GM19238 (cell line): Measurements from ENCODE around the gene RGPD5.
"Not testable (repeated sequence)": the region's sequence is repeated elsewhere in the genome, so short reads cannot be mapped to it uniquely, and the experiment has no call there.

Experiments used
- DNase-seq: peaks from one replicate; pipeline ENCODE4 v3.0.0; 2011; ENCODE audit warnings: low spot score; ENCODE audit not compliant: insufficient read length

Gene RGPD5

DNA sequence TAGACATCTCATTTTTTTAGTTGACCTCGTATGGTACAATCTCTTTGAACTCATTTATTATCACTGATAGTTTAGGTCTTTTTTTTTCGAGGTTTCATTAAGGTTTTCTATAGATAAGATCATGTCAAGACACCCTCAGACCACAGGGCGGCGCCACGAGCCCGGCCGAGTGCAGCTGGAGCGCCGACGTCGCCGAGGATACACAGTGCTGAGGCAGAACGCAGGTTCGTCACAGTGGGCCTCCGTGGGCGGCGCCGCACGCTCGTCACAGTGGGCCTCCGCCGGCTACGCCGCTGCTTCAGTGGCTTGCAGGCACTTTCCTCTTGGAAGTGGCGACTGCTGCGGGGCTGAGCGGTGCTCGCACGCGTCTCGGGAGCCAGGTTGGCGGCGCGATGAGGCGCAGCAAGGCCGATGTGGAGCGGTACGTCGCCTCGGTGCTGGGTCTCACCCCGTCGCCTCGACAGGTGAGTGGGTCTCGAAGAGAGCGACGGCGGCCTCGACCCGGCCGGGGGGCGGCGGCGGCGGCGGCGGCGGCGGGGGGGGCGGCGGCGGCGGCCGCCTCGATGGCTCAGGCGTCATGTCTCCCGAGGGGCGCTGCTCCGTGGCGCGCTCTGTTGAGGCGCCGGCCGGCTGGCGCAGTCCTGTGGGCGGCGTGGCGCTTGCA, at the start of gene RGPD5:
RGPD5 (plus strand) TSS at position 232 of the 664 bp plus-strand sequence; CDS start at position 393, 161 bp downstream.
- DNase-seq: not testable (repeated sequence)

DNA sequence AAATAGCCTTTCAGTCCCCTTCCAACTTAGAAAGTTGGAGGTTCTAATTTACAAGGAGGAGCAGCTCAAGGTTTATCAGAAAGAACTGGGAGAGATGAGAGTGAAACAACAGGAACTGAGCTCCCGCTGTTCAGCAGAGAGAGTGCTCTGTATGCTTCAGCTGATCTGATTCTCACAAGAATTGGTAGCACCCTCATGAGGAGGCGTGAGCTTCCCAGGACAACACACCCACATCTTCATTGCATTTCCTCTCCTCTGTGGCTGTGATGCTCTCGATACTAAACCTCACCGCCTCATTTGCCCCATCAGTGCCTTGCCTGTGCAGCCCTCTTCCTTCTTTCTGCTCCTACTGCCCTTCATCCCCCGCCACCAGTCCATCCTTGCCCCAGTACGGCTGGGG, 42.5 kb upstream of the RGPD5 start:
- not testable (repeated sequence) for DNase-seq

DNA sequence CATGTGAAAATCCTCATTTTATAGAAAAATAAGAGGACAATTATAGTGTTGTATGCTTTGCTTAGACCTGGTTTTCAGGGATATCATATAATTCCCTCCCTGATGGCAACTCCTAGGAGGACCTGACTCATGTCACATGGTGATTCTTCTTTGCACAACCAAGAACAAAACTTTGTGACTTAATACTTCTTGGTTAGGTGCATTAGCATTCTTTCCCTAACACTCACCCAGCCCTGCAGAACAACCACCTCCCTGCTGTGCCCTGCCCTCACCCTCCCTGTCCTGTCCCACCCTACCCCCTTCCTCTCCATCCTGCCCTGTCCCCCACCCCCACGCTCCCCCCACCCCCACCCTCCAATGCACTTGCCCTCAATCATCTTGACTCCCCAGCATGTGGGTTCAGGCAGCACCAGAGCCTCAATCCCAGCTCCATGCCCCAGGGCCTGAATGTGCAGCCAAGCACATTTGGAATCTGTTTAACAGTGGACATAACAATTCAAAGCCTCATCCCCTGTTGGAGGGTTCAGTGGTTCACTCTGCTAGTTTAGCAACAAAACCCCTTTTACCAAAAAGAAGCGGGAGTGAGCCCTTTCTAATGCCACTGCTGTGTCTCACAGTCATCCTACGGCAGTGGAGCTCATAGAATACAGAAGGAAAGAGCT, 36.8 kb upstream of the RGPD5 start:
- not testable (repeated sequence) for DNase-seq

DNA sequence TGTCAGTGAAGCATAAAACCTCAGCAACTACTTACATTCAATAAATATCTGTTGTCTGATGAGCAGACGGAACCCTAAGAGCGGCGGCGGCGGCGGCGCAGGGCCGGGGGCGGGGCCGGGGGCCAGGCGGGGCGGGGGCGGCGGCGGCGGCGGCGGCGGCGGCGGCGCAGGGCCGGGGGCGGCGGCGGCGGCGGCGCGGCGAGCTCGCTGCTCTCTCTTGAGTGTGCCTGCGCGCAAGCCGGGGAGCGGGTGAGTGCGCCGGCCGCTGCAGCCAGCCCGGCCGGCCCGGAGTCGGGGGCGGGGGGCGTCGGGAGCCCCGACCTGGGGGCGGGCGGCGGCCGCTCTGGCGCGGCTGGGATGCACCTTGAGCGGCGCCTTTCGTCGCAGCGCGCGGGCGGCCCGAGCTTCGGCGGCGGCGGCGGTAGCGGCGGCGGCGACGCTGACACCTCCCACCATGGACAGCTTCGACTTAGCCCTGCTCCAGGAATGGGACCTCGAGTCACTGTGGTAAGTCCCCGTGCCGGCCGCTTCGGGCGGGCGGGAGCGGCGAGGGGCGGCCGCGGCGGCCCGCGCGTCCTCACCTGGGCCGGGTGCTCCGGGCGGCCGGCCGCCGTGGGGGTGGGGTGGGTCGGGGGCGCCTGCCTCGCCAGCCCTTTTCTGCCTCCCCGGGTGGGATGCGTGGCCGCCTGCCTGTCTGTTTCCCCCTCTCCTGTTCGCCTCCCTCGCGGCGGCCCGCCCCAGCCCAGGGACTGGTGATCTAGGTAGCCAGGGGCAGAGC, 33.7 kb upstream of the RGPD5 start:
- not testable (repeated sequence) for DNase-seq

DNA sequence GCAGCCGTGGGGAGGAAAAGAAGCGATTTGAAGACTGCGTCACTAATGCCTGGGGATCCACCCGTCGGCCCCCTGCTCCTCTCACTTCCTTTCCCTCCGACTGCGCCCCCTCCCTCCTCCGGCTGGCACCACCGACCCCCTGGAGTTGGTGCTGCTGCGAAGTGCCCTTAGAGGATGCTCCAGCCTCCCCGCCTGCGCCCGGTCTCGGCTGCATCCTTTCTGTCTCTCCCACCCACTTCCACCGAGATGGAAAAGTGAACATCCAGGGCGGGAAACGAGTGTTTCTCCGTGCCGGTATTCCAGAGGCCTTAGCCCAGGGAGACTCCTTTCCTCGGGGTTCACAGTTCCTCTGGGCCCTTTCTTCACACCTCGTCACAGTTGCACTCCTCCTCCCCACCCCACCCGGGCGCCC, 33.1 kb upstream of the RGPD5 start:
- not testable (repeated sequence) for DNase-seq

DNA sequence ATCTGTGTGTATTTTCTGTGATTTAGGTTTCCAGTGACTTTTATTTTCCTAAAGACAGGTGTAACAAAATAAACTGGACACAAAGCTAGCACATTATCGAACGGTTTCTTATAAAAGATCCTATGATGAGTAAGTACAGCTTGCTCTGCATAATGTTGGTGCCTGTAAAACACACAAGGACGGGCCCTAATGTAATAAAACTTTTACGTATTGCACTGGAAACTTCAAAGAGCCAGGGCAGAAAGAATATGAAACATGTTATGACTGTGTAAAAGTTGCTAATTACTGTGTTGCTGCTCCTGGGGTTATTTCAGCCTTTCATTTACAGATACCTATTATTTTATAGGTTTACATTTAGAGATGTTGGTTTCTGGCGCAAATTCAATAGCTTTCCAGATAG, 32.1 kb upstream of the RGPD5 start:
- not testable (repeated sequence) for DNase-seq

DNA sequence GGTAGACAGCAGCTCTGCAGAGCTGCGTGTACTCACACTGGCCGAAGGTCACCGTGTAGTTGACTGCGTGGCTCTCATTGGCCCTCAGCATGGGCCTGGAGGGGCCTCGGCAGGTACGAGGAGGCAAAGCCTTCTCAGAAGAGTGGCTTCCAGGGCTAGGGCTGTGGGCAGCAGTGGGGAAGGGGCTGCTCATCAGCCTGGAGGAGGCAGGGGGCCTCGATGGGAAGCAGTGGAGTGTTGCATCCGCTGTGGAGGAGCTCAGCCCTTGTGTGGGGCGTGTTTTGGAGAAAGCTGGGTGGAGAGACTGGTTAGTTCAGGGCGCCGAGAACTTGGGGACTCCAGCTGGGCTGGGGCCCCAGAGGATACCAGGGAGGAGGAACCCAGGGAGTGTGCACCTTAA, 28.0 kb upstream of the RGPD5 start:
- DNase-seq: not testable (repeated sequence)

DNA sequence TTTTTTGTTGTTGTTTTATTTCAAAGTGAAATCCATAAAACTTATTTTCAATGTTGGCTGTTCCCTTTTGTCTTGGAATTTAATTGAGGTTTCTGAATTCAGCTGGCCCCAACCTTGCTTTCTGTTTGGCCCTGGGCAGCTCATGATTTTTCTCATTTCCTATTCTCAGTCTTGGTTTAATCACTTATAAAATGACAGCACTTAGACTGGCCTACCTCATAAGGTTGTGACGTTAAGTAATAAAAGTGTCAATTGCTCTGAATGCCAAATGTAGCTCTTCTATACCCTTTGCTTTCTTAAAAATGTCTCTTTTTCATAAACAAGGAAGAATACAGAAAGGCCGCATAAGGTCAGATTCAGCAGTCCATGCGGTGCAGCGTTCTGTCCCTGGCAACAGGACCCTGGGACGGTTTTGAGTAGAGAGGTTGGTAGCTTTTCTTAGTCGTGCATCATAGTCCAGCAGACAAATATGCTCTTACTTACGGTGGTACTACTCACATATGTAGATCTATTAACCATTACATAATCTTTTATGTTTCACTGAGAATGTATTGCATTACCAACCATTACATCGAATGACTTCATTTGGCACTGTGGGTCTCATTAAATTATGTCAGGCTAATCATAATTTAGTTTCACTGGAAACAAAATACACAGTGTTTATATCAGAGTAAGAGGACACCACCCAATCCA, 27.1 kb upstream of the RGPD5 start:
- DNase-seq: not testable (repeated sequence)

DNA sequence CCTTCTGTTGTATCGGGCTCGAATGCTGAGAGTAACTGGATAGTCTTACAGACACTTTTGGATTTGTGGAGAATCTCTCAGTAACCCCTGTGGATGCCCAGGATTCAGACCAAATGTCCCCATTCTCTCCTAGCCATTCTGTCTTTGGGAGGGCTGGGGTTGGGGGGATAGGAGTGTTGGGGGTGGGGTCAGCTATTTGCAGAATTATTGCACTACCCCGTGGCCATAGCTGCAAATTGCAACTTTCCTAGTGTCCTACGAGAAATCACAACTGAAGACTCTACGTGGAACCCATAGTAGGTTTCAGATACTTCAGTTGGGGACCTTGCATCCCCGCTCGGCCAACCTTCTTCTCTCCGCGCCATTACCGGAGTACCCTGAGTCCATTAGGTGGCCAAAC, 25.2 kb upstream of the RGPD5 start:
- not testable (repeated sequence) for DNase-seq

DNA sequence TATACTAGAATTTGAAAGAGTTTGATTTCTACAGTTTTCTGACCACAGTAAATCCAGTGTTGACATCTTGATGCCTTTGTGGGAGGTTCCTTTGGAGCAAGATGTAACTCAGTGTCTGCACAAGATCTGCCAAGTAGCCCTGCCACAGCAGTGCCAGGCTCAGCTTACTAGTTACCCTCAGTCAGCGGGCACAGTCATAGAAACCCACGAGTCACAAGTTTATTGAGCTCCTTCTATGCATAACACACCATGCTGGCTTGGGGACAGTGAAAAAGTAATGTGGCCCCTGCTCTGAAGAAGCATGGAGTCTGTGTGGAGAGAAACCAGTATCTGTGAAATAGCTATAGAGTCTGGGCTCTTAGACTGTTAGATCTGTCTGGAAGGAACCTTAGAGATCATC, 15.0 kb upstream of the RGPD5 start:
- DNase-seq: not testable (repeated sequence)

DNA sequence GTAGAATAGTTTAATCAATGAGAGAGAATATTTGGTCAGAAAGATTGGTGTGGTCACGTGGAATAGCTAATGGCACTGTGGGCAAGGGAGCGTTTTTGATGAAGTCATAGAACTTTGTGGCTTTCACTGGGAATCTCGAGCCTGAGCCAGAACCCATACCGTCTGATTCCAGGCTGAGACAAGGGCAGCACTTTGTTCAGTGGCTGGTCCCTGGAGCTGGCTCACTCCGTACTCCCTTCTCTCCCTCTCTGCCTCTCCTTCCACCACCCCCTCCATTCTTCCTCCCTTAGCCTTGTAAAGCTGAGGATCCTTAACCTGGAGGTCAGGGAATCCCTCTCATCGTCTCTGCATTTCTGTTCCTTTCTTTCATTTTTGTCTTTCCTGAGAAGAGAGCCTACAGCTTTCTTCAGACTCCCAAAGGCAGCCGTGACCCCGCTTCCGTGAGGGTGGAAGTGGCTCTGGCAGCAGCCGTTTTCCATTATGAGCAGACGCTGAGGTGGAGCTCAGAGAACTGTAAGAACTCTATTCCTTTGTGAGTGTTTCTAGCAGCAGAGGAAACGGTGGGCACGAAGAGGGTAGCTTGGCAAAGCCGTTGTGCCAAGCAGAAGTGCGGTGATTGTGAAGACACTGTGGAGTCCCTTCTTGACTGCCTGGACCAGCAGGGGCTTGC, 12.8 kb upstream of the RGPD5 start:
- DNase-seq: not testable (repeated sequence)

DNA sequence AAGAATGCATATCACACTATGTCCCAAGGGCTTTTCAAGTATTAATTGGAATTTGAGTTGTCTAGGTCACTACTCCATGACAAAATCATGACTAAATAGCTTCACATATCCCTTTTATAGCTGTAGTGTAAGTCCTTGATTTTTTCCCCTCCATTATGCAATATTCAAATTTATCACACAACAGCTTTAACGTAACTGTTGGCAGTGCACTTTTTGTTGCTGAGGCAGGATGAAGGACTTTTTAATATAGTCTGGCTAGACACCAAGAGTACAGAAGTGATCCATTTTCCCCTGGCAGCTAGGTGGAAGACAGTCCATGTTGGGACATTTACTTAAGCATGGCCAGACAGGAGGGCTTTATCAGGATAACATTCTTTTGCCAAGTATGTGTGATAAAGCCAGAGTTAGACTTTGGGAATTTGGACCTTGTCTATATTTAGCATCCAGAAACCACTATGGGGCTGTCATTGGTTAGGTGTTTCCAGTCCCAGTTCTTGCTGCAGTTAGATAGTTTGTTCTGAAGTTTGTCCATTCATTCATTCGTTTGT, 11.6 kb upstream of the RGPD5 start:
- DNase-seq: not testable (repeated sequence)

DNA sequence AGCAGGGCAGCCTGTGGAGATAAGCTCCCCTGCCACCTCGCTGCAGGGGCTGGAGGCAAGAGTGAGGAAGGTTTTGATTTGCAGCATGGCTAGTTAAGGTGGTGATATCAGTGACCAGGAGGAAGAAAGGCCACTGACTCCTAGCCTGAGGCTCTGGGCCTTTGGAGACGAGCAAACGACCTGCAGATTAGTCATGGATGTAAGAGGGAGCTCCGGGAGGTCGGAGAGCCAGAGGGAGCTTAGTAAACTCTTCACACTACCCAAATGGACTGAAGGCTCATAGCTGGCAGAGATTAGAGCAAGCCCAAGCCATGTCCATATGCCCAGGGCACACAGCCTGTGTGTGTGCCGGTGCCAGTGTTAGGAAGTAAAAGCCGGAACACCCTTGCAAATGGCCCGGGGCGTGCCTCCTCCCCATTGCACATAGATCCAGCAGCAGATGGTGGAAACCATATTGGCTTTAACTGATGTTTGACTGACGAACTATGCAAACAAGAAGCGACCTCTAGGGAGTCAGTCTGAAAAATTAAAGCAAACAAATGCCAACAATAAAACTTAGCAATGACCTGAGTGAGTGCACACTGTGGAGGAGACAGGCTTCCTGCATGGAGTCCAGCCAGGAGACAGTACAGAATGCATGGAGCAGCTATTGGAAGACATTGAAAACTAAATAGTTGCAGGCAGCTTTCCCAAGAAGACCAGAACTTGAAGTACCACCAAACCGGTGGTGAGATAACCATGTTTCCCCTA, 2.4 kb upstream of the RGPD5 start:
- not testable (repeated sequence) for DNase-seq

DNA sequence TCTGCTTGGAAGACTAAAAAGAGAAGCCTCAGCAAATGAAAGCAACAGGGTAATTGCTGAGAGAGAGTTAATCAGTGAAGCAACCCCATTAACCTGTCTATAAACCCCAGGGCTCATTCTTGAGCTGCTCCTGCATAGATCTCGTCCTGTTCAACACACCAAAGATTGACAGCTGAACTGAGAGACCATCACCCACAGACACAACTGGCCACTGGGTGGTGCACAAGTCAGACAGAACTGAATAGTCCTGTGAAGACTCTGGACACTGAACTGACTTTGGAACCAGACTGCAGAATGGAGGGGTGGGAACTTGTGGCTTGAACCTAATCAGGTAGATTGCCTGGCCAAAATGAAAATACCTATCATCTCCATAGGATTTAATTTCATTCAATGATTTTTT, 1.4 kb upstream of the RGPD5 start:
- not testable (repeated sequence) for DNase-seq

DNA sequence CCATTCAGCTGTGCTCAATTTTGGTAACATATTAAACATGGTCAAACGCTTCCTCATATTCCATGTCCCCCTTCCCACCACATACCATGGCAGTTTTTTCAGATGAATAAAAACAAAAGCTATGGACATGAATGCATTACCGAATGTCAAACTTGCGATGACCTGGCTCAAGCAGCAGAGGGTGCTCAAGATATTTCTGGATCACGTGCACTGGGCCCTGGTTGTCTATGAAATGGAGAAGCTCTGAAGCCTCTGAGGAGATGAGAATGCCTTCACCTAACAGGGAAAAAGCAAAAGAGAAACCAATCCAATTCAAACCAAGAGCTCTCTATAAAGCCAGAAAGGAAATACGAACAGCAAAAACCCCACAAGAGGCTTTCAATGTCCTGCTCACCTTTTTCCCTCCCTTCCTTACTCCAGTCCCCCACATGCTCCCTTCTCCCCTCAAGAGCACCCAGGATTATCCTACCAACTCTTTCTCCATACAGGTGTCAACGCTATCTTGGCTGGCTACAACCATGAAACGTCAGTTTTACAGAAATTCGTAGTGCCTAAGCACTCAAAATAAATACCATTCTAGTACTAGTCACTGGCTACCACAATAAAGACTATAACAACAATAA, 77.1 kb downstream of the RGPD5 start:
- not testable (repeated sequence) for DNase-seq

DNA sequence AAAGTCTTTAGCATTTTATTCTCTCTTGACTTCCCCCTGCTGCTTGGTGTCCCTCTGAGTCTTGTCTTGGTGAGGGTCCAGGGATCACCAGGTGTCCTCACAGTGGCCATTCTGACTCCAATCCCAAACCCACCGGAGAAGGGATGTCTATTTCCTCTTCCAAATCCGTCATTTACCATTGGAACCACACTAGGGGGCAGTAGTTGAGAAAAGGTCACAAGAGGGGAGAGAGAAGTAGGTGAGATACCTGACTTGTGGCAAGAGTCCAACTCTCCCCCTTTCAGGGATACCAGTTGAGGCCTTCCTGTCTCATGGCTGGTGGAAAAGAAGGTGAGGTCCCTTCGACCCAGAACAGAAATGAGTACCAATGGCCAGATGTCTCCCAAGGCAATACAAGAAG, 82.5 kb downstream of the RGPD5 start:
- not testable (repeated sequence) for DNase-seq

DNA sequence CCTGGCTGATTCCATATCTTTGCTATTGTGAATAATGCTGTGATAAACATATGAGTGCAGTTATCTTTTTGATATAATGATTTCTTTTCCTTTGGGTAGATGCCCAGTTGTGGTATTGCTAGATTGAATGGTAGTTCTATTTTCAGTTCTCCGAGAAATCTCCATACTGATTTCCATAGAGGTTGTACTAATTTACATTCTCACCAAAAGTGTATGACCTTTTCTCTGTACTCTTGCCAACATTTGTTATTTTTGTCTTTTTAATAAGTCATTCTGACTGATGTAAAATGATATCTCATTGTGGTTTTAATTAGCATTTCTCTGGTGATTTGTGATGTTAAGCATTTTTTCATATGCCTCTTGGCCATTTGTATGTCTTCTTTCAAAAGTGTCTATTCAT, 88.0 kb downstream of the RGPD5 start:
- DNase-seq: not testable (repeated sequence)

DNA sequence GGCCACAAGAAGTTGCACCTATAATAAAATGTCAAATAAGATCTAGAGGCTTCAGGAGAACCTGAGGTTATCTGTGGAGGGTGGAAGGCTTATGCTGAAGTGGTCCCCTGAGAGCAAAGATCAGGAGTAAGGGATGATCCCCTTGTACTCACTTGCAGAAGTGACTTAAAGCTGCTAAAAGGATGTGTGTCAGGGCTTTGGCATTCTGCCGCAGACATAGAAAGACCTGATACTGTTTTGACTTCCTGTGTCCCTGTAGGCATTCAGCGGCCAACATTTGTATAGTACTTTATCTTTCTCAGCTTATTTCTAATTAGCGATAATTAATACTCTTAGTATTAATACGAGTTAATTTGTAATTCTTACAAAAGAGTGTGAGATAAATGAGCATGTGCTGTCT, 94.3 kb downstream of the RGPD5 start:
- not testable (repeated sequence) for DNase-seq

DNA sequence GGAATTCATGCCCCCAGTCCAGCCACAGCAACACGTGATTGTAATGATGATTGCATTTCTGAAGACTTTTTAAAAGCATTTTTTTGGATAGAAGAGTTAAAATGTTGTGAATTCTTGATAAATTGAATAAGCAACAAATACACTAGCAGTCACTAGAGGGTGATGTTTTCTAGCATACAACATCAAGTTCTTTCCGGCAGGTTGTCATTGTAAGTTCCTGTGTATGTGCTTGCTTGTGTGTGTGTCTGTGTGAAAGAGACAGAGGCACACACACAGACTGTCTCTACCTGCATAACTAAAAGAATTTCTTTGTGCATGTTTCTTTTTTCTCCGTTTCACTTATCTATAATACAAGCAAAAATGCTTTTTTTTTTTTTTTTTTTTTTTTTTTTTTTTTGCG, 95.8 kb downstream of the RGPD5 start:
- DNase-seq: not testable (repeated sequence)
